Naive B cell (primary cell): ENCODE results near the gene SNCG. TPM values are rescaled to one million over a fixed set of nuclear protein-coding genes. Genes with fewer than 3 reads are reported as not detected.
"Not testable (repeated sequence)": the region's sequence is repeated elsewhere in the genome, so short reads cannot be mapped to it uniquely, and the experiment has no call there.

ENCODE experiments used
- ATAC-seq, 2 donors: fragments of 150-1000 bp; cut with Tn5 transposase; 2 replicates each; pipeline ENCODE4 v1.10.0; 2021; ENCODE audit warnings: low read depth in 2 of 2, mild to moderate bottlenecking in 2 of 2, moderate library complexity in 2 of 2
- DNase-seq: peaks from one replicate; pipeline ENCODE4 v3.0.0; 2022
- H3K27ac Mint-ChIP-seq, 6 donors: one replicate each; pipeline ENCODE4 v1.8.0; 2020 to 2022; ENCODE audit warnings: mild to moderate bottlenecking in 6 of 6, mixed read lengths in 6 of 6, moderate library complexity in 5 of 6, inconsistent platforms in 2 of 6
- H3K27me3 Mint-ChIP-seq, 3 donors: one replicate each; pipeline ENCODE4 v1.8.0; 2021 to 2022; ENCODE audit warnings: mixed read lengths in 3 of 3, mild to moderate bottlenecking in 1 of 3
- H3K36me3 Mint-ChIP-seq, 2 donors: one replicate each; pipeline ENCODE4 v1.8.0; 2020 to 2022; ENCODE audit warnings: mixed read lengths in 2 of 2, inconsistent platforms in 1 of 2, mild to moderate bottlenecking in 1 of 2
- H3K4me1 Mint-ChIP-seq, 3 donors: one replicate each; pipeline ENCODE4 v1.8.0; 2020 to 2022; ENCODE audit warnings: mixed read lengths in 3 of 3, inconsistent platforms in 1 of 3, mild to moderate bottlenecking in 1 of 3, moderate library complexity in 1 of 3
- H3K4me3 Mint-ChIP-seq, 8 donors: one replicate each; pipeline ENCODE4 v1.8.0; 2020 to 2022; ENCODE audit warnings: mild to moderate bottlenecking in 8 of 8, mixed read lengths in 8 of 8, moderate library complexity in 8 of 8, inconsistent platforms in 2 of 8
- H3K9me3 Mint-ChIP-seq, 7 donors: one replicate each; pipeline ENCODE4 v1.8.0; 2020 to 2022; ENCODE audit warnings: mixed read lengths in 7 of 7, mild to moderate bottlenecking in 5 of 7, inconsistent platforms in 2 of 7, moderate library complexity in 1 of 7
- polyA plus RNA-seq, 6 donors: library from polyadenylated mRNA; unstranded; fragments of 300-500 nt; fragmentation: Illumina TruSeq; gene quantifications; one replicate each; pipeline ENCODE4 v1.2.3, GENCODE V29; 2021; ENCODE audit warnings: low read depth in 6 of 6

SNCG gene
- polyA plus RNA-seq, 6 donors from 2014 or later: not detected

- H3K27ac Mint-ChIP-seq: no peak overlapping the region
Observed at GRCh38 chr10:86940677-86941076, 17.7 kb upstream of the SNCG start.

GRCh38 chr10:86941426-86941825 lies 17.0 kb upstream of the SNCG start:
- Mint-ChIP-seq H3K27me3 (peaks cover 0 to 5% (median 2%) of the 10 kb centered on the region in 3 donors), H3K4me3 (no peak overlapping the region), H3K36me3 (no peaks in the 10 kb centered on the region), H3K9me3 (no peaks in the 10 kb centered on the region), H3K27ac (no peak overlapping the region), H3K4me1 (peaks cover 0 to 5% (median 0%) of the 10 kb centered on the region in 3 donors)
- DNase-seq (no peak), ATAC-seq (no peak)

More at GRCh38 chr10:86940677-86941076, 17.7 kb upstream of the SNCG start:
- no peak for ATAC-seq
- Mint-ChIP-seq H3K9me3 (no peaks in the 10 kb centered on the region), H3K36me3 (no peaks in the 10 kb centered on the region), H3K4me1 (peaks cover 0 to 5% (median 0%) of the 10 kb centered on the region in 3 donors), H3K27me3 (peaks cover 0 to 8% (median 4%) of the 10 kb centered on the region in 3 donors), H3K4me3 (no peak overlapping the region)
- DNase-seq: no peak

GRCh38 chr10:86941991-86942421 lies 16.4 kb upstream of the SNCG start:
- no peak for DNase-seq
- ATAC-seq: no peak
- H3K4me3 Mint-ChIP-seq: no peak overlapping the region
- peaks cover 0 to 11% (median 7%) of the 10 kb centered on the region in 3 donors for H3K27me3 Mint-ChIP-seq
- peaks cover 0 to 5% (median 0%) of the 10 kb centered on the region in 3 donors for H3K4me1 Mint-ChIP-seq
- peak overlapping the region in 1 of 6 donors; percentile 60 for H3K27ac Mint-ChIP-seq
- no peaks in the 10 kb centered on the region for H3K9me3 Mint-ChIP-seq
- H3K36me3 Mint-ChIP-seq: no peaks in the 10 kb centered on the region

- Mint-ChIP-seq H3K27me3 (peaks cover 0 to 9% (median 8%) of the 10 kb centered on the region in 3 donors), H3K27ac (peak overlapping the region in 1 of 6 donors; percentile 60), H3K4me3 (no peak overlapping the region), H3K4me1 (peaks cover 0 to 5% (median 0%) of the 10 kb centered on the region in 3 donors), H3K36me3 (no peaks in the 10 kb centered on the region), H3K9me3 (no peaks in the 10 kb centered on the region)
- ATAC-seq (no peak), DNase-seq (no peak)
Observed at GRCh38 chr10:86942441-86943315, 15.7 kb upstream of the SNCG start.

GRCh38 chr10:86943316-86944030 lies 14.9 kb upstream of the SNCG start:
- Mint-ChIP-seq H3K9me3 (no peaks in the 10 kb centered on the region), H3K27me3 (peaks cover 0 to 14% (median 9%) of the 10 kb centered on the region in 3 donors)
- no peak for DNase-seq

GRCh38 chr10:86944031-86944419 lies 14.4 kb upstream of the SNCG start:
- no peak for ATAC-seq
- Mint-ChIP-seq H3K9me3 (no peaks in the 10 kb centered on the region), H3K4me3 (no peak overlapping the region), H3K27ac (no peak overlapping the region), H3K27me3 (peaks cover 0 to 16% (median 9%) of the 10 kb centered on the region in 3 donors), H3K36me3 (no peaks in the 10 kb centered on the region), H3K4me1 (peaks cover 0 to 2% (median 0%) of the 10 kb centered on the region in 3 donors)
- no peak for DNase-seq

More at GRCh38 chr10:86943316-86944030, 14.9 kb upstream of the SNCG start:
- H3K4me1 Mint-ChIP-seq: peaks cover 0 to 5% (median 0%) of the 10 kb centered on the region in 3 donors
- H3K4me3 Mint-ChIP-seq: no peak overlapping the region
- H3K27ac Mint-ChIP-seq: no peak overlapping the region
- no peaks in the 10 kb centered on the region for H3K36me3 Mint-ChIP-seq
- no peak for ATAC-seq

GRCh38 chr10:86944471-86944870 lies 13.9 kb upstream of the SNCG start:
- Mint-ChIP-seq H3K36me3 (no peaks in the 10 kb centered on the region), H3K27ac (peak overlapping the region in 1 of 6 donors; percentile 39), H3K9me3 (no peaks in the 10 kb centered on the region), H3K4me3 (no peak overlapping the region), H3K4me1 (no peaks in the 10 kb centered on the region), H3K27me3 (peaks cover 0 to 16% (median 9%) of the 10 kb centered on the region in 3 donors)
- no peak for DNase-seq
- ATAC-seq: no peak

GRCh38 chr10:86944907-86945306 lies 13.5 kb upstream of the SNCG start:
- Mint-ChIP-seq H3K27ac (no peak overlapping the region), H3K4me1 (no peaks in the 10 kb centered on the region), H3K36me3 (no peaks in the 10 kb centered on the region), H3K9me3 (no peaks in the 10 kb centered on the region), H3K4me3 (no peak overlapping the region), H3K27me3 (peaks cover 0 to 16% (median 9%) of the 10 kb centered on the region in 3 donors)
- ATAC-seq: no peak
- no peak for DNase-seq

- H3K27me3 Mint-ChIP-seq: peaks cover 0 to 16% (median 9%) of the 10 kb centered on the region in 3 donors
- no peak overlapping the region for H3K27ac Mint-ChIP-seq
- no peak for ATAC-seq
- H3K9me3 Mint-ChIP-seq: peaks cover 0 to 4% (median 2%) of the 10 kb centered on the region in 7 donors
- H3K36me3 Mint-ChIP-seq: peaks cover 0 to 3% of the 10 kb centered on the region in 2 donors
- no peak overlapping the region for H3K4me3 Mint-ChIP-seq
- H3K4me1 Mint-ChIP-seq: no peaks in the 10 kb centered on the region
- DNase-seq: no peak
Observed at GRCh38 chr10:86945361-86946212, 12.8 kb upstream of the SNCG start.

- no peak overlapping the region for H3K27ac Mint-ChIP-seq
- DNase-seq (no peak), ATAC-seq (no peak)
- H3K4me3 Mint-ChIP-seq: no peak overlapping the region
- H3K36me3 Mint-ChIP-seq: peaks cover 0 to 4% of the 10 kb centered on the region in 2 donors
- peaks cover 0 to 16% (median 9%) of the 10 kb centered on the region in 3 donors for H3K27me3 Mint-ChIP-seq
- H3K9me3 Mint-ChIP-seq: peaks cover 0 to 13% (median 4%) of the 10 kb centered on the region in 7 donors
- H3K4me1 Mint-ChIP-seq: no peaks in the 10 kb centered on the region
Observed at GRCh38 chr10:86946213-86947155, 11.9 kb upstream of the SNCG start.

- ATAC-seq, H3K4me1 Mint-ChIP-seq, DNase-seq, H3K4me3 Mint-ChIP-seq: not testable (repeated sequence)
- H3K27me3 Mint-ChIP-seq: peaks cover 0 to 16% (median 9%) of the 10 kb centered on the region in 3 donors
- H3K27ac Mint-ChIP-seq: peak overlapping the region in 1 of 6 donors; percentile 41
- H3K9me3 Mint-ChIP-seq: peaks cover 7 to 26% (median 16%) of the 10 kb centered on the region in 7 donors
- H3K36me3 Mint-ChIP-seq: peaks cover 4 to 10% of the 10 kb centered on the region in 2 donors
Observed at GRCh38 chr10:86947806-86948205, 10.6 kb upstream of the SNCG start.

- no peak for DNase-seq
- H3K27ac Mint-ChIP-seq: no peak overlapping the region
- peaks cover 4 to 10% of the 10 kb centered on the region in 2 donors for H3K36me3 Mint-ChIP-seq
- ATAC-seq: no peak
- peaks cover 8 to 35% (median 24%) of the 10 kb centered on the region in 7 donors for H3K9me3 Mint-ChIP-seq
- H3K4me1 Mint-ChIP-seq: no peaks in the 10 kb centered on the region
- no peak overlapping the region for H3K4me3 Mint-ChIP-seq
- peaks cover 0 to 16% (median 9%) of the 10 kb centered on the region in 3 donors for H3K27me3 Mint-ChIP-seq
Observed at GRCh38 chr10:86950349-86950748, 8.1 kb upstream of the SNCG start.
